Measurements from ENCODE around the gene FAM151B.

- TF ChIP-seq CTCF (IDR thresholded peaks at IDR 0.05) (no peak), POLR2A (IDR thresholded peaks at IDR 0.05) (no peak)
Observed at GRCh38 chr5:80592105-80592504, 104.2 kb downstream of the FAM151B start.
